GM19324 (cell line): ENCODE results near the gene ZC2HC1C.
"Not testable (repeated sequence)": the region's sequence is repeated elsewhere in the genome, so short reads cannot be mapped to it uniquely, and the experiment has no call there.

Experiments
- ATAC-seq: cut with Tn5 transposase; IDR thresholded peaks from one replicate; pipeline ENCODE4 v1.9.1; 2021; ENCODE audit warnings: mild to moderate bottlenecking, moderate library complexity; ENCODE audit not compliant: unreplicated experiment, low FRiP score

Gene ZC2HC1C

GRCh38 chr14:75053396-75054291, 15.8 kb upstream of the ZC2HC1C start:
- no peak for ATAC-seq

GRCh38 chr14:75054421-75054820, 15.0 kb upstream of the ZC2HC1C start:
- ATAC-seq = no peak

- no peak for ATAC-seq
Measured at GRCh38 chr14:75059642-75060041, 9.8 kb upstream of the ZC2HC1C start.

GRCh38 chr14:75060420-75060819, 9.0 kb upstream of the ZC2HC1C start:
- no peak for ATAC-seq

GRCh38 chr14:75063013-75063412, 6.4 kb upstream of the ZC2HC1C start:
- ATAC-seq = no peak

GRCh38 chr14:75063491-75064204, 5.8 kb upstream of the ZC2HC1C start, which contains the start of gene ACYP1:
TSS of gene ACYP1 (minus strand) at chr14:75064024. CDS start at chr14:75063553, 471 bp downstream.
- ATAC-seq = peak; percentile 96

GRCh38 chr14:75064205-75064567, 5.3 kb upstream of the ZC2HC1C start:
- peak; percentile 10 for ATAC-seq

- ATAC-seq = no peak
Measured at GRCh38 chr14:75066691-75067090, 2.8 kb upstream of the ZC2HC1C start.

- no peak for ATAC-seq
Measured at GRCh38 chr14:75067212-75067611, 2.2 kb upstream of the ZC2HC1C start.

- ATAC-seq = not testable (repeated sequence)
Measured at GRCh38 chr14:75067765-75068164, 1.7 kb upstream of the ZC2HC1C start.

GRCh38 chr14:75068294-75069120, 934 bp upstream of the ZC2HC1C start:
- ATAC-seq = no peak

- ATAC-seq = no peak
Measured at GRCh38 chr14:75069811-75070145, 337 bp downstream of the ZC2HC1C start.

- ATAC-seq = no peak
Measured at GRCh38 chr14:75070383-75070782, 942 bp downstream of the ZC2HC1C start.

GRCh38 chr14:75077794-75078193, 8.4 kb downstream of the ZC2HC1C start:
- no peak for ATAC-seq

GRCh38 chr14:75079521-75079920, 10.1 kb downstream of the ZC2HC1C start:
- ATAC-seq = no peak

- no peak for ATAC-seq
Measured at GRCh38 chr14:75081660-75082229, 12.3 kb downstream of the ZC2HC1C start.

GRCh38 chr14:75083271-75083670, 13.8 kb downstream of the ZC2HC1C start:
- no peak for ATAC-seq

GRCh38 chr14:75084513-75084912, 15.1 kb downstream of the ZC2HC1C start:
- ATAC-seq = no peak

- ATAC-seq = no peak
Measured at GRCh38 chr14:75088153-75088552, 18.7 kb downstream of the ZC2HC1C start.

GRCh38 chr14:75088566-75089373, 19.3 kb downstream of the ZC2HC1C start:
- ATAC-seq = no peak
